Heart left ventricle (tissue), 13 donors: ENCODE data around the gene FOXN3.

Experiments
- POLR2A ChIP-seq, 2 donors: fragments of 450-650 bp; IDR thresholded peaks; one replicate each; pipeline ENCODE4 v1.6.1; 2017; ENCODE audit warnings: antibody characterized with exemption in 2 of 2, mild to moderate bottlenecking in 2 of 2, moderate library complexity in 2 of 2
- TF ChIP-seq, protein P1 (sequence below), 12 donors: fragments of 200-600 bp; sonication (generic) in 4 of 12; IDR thresholded peaks; one replicate each; pipeline versions ENCODE4 v1.5.0 to v1.8.0; 2018 to 2022; ENCODE audit warnings: antibody characterized with exemption in 12 of 12, mild to moderate bottlenecking in 5 of 12
- donor health status: ischemic (EF 13 %, LVEDD 7.1; RV severe dilation, severe dysfunction).
- donor health status: DM: no; HTN: yes; CAD: no.
- donor health status: DM: no; HTN: no; CAD: no.
- donor health status: ischemic (EF 25% LVEDD 6.9; RV normal size, moderate dysfunction).
- donor health status: ischemic (EF 25% LVEDD 5.7; RV mildly dilated, moderate dysfunction).
- donor health status: ischemic (EF 35%, LVEDD 5.7; RV mildly dilated, moderate dysfunction).
- donor health status: nonischemic (EF 11% LVEDD 7.7; RV severe dilation, severe dysfunction).
- donor health status: DM: yes; HTN: yes; CAD: no.
- donor health status: PGD.
- donor health status: ischemic (EF 29% LVEDD 5.4; RV normal size, mild dysfunction).
- donor health status: nonischemic (EF 23%, LVEDD 6.1; RV moderate dilation, normal function).

DNA sequence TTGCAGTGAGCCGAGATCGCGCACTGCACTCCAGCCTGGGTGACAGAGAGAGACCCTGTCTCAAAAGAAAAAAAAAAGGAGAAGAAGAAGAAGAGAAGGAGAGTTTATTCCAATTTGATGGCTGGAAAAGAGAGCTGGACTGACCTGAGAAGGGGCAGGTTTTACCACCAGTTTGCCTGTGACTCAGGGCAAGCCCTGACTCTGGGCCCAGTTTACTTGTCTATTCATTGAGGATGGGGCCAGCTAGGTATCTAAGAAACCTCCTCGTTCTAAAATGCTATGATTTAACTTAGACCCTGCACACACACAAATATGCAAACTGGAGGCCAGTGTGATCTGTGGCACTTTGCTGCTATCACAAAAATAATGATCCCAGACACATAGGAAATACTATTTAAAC lies 155.0 kb downstream of the FOXN3 start:
- TF ChIP-seq, protein P1, sequence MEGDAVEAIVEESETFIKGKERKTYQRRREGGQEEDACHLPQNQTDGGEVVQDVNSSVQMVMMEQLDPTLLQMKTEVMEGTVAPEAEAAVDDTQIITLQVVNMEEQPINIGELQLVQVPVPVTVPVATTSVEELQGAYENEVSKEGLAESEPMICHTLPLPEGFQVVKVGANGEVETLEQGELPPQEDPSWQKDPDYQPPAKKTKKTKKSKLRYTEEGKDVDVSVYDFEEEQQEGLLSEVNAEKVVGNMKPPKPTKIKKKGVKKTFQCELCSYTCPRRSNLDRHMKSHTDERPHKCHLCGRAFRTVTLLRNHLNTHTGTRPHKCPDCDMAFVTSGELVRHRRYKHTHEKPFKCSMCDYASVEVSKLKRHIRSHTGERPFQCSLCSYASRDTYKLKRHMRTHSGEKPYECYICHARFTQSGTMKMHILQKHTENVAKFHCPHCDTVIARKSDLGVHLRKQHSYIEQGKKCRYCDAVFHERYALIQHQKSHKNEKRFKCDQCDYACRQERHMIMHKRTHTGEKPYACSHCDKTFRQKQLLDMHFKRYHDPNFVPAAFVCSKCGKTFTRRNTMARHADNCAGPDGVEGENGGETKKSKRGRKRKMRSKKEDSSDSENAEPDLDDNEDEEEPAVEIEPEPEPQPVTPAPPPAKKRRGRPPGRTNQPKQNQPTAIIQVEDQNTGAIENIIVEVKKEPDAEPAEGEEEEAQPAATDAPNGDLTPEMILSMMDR (IDR thresholded peaks at IDR 0.05) = no peak
- no peak for TF ChIP-seq POLR2A (IDR thresholded peaks at IDR 0.05)
